HL-60 (cell line): ENCODE measurements around the gene PTPRG.

Experiments used
- GABPA ChIP-seq: IDR thresholded peaks from 2 replicates; pipeline ENCODE4 v1.6.1; 2012; ENCODE audit warnings: low read depth
- POLR2AphosphoS5 ChIP-seq: IDR thresholded peaks from 2 replicates; pipeline ENCODE4 v1.6.1; 2012; ENCODE audit warnings: low read depth
- SPI1 ChIP-seq: IDR thresholded peaks from 2 replicates; pipeline ENCODE4 v1.6.1; 2012; ENCODE audit warnings: low read depth, mild to moderate bottlenecking, borderline replicate concordance
- TF ChIP-seq, protein P1 (sequence below): IDR thresholded peaks from one replicate; pipeline ENCODE4 v1.5.1; 2011; ENCODE audit warnings: low read length, control low read depth, inconsistent platforms; ENCODE audit not compliant: insufficient read depth
- TF ChIP-seq, protein P2 (sequence below): IDR thresholded peaks from 2 replicates; pipeline ENCODE4 v1.6.1; 2012; ENCODE audit warnings: low read depth; ENCODE audit not compliant: insufficient replicate concordance

GRCh38 chr3:61665987-61666386 lies 104.6 kb downstream of the PTPRG start:
- TF ChIP-seq GABPA = no peak
- TF ChIP-seq POLR2AphosphoS5 = no peak
- TF ChIP-seq, protein P1, sequence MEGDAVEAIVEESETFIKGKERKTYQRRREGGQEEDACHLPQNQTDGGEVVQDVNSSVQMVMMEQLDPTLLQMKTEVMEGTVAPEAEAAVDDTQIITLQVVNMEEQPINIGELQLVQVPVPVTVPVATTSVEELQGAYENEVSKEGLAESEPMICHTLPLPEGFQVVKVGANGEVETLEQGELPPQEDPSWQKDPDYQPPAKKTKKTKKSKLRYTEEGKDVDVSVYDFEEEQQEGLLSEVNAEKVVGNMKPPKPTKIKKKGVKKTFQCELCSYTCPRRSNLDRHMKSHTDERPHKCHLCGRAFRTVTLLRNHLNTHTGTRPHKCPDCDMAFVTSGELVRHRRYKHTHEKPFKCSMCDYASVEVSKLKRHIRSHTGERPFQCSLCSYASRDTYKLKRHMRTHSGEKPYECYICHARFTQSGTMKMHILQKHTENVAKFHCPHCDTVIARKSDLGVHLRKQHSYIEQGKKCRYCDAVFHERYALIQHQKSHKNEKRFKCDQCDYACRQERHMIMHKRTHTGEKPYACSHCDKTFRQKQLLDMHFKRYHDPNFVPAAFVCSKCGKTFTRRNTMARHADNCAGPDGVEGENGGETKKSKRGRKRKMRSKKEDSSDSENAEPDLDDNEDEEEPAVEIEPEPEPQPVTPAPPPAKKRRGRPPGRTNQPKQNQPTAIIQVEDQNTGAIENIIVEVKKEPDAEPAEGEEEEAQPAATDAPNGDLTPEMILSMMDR = no peak
- TF ChIP-seq, protein P2, sequence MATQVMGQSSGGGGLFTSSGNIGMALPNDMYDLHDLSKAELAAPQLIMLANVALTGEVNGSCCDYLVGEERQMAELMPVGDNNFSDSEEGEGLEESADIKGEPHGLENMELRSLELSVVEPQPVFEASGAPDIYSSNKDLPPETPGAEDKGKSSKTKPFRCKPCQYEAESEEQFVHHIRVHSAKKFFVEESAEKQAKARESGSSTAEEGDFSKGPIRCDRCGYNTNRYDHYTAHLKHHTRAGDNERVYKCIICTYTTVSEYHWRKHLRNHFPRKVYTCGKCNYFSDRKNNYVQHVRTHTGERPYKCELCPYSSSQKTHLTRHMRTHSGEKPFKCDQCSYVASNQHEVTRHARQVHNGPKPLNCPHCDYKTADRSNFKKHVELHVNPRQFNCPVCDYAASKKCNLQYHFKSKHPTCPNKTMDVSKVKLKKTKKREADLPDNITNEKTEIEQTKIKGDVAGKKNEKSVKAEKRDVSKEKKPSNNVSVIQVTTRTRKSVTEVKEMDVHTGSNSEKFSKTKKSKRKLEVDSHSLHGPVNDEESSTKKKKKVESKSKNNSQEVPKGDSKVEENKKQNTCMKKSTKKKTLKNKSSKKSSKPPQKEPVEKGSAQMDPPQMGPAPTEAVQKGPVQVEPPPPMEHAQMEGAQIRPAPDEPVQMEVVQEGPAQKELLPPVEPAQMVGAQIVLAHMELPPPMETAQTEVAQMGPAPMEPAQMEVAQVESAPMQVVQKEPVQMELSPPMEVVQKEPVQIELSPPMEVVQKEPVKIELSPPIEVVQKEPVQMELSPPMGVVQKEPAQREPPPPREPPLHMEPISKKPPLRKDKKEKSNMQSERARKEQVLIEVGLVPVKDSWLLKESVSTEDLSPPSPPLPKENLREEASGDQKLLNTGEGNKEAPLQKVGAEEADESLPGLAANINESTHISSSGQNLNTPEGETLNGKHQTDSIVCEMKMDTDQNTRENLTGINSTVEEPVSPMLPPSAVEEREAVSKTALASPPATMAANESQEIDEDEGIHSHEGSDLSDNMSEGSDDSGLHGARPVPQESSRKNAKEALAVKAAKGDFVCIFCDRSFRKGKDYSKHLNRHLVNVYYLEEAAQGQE = no peak
- no peak for TF ChIP-seq SPI1
